Stomach (tissue), 9 donors: Measurements from ENCODE around the gene PRKN. TPM values are rescaled to one million over a fixed set of nuclear protein-coding genes. Genes with fewer than 3 reads are reported as not detected.

Experiments used
- DNase-seq, 2 donors: peaks; one replicate each; pipeline versions ENCODE4 v3.0.0 to v3.0.0-alpha.2; 2013 to 2019
- H3K27ac ChIP-seq, 5 donors: fragments of 200-600 bp in 4 of 5; sonication (generic) in 4 of 5; one replicate each; pipeline ENCODE4 v1.5.1; 2013 to 2019; ENCODE audit warnings: mild to moderate bottlenecking in 1 of 5, moderate library complexity in 1 of 5
- H3K27me3 ChIP-seq, 3 donors: fragments of 200-600 bp; sonication (generic); one replicate each; pipeline ENCODE4 v1.5.1; 2017 to 2019; ENCODE audit warnings: mixed run types in 1 of 3
- H3K36me3 ChIP-seq, 4 donors: fragments of 200-600 bp; sonication (generic); 1 replicate in 3 of 4; 2 replicates in 1 of 4; pipeline ENCODE4 v1.5.1; 2016 to 2019
- H3K4me1 ChIP-seq, 4 donors: fragments of 200-600 bp; sonication (generic); one replicate each; pipeline ENCODE4 v1.5.1; 2016 to 2019
- H3K4me3 ChIP-seq, 4 donors: fragments of 200-600 bp; sonication (generic) in 3 of 4; one replicate each; pipeline ENCODE4 v1.5.1; 2016 to 2019; ENCODE audit warnings: mild to moderate bottlenecking in 1 of 4
- H3K9me3 ChIP-seq, 4 donors: fragments of 200-600 bp; sonication (generic); one replicate each; pipeline ENCODE4 v1.5.1; 2016 to 2019
- CTCF ChIP-seq, 7 experiments: fragments of 450-650 bp in 4 of 7; fragments of 200-600 bp in 3 of 7; sonication (generic) in 3 of 7; IDR thresholded peaks; one replicate each; pipeline ENCODE4 v1.5.1; 2016 to 2019; ENCODE audit warnings: antibody characterized with exemption in 7 of 7, control low read depth in 2 of 7, mild to moderate bottlenecking in 1 of 7
- EP300 ChIP-seq: sonication (generic); formaldehyde crosslinking; IDR thresholded peaks from one replicate; pipeline ENCODE4 v1.6.1; 2017; ENCODE audit warnings: antibody characterized with exemption
- POLR2A ChIP-seq, 4 donors: fragments of 450-650 bp; IDR thresholded peaks; one replicate each; pipeline ENCODE4 v1.6.1; 2016; ENCODE audit warnings: antibody characterized with exemption in 4 of 4, control low read depth in 2 of 4, mild to moderate bottlenecking in 1 of 4, moderate library complexity in 1 of 4
- POLR2AphosphoS5 ChIP-seq, 3 donors: sonication (generic); formaldehyde crosslinking; IDR thresholded peaks; one replicate each; pipeline ENCODE4 v1.6.1; 2016; ENCODE audit warnings: antibody characterized with exemption in 3 of 3
- WGBS, 5 donors: extraction: QIAGEN DNeasy Blood & Tissue Kit in 3 of 5; methylation state at CpG; one replicate each; pipeline versions ENCODE4 v1.1.5 to v1.1.7; 2013 to 2018; 5-methylcytosine and 5-hydroxymethylcytosine counted together
- intact Hi-C: fragments of 100-400 bp; cut with DNase I; formaldehyde crosslinking; loops from one replicate; pipeline ENCODE4 v1.15.1; 2023; ENCODE audit warnings: low total_unique reads
- polyA plus RNA-seq, 3 donors: library from polyadenylated mRNA; stranded (reverse); fragments of 200-250 nt; gene quantifications; one replicate each; pipeline ENCODE4 v1.2.3, GENCODE V29; 2013
- total RNA-seq, 5 donors: library from RNA; depleted of rRNA; stranded (reverse); fragments of >200 nt; gene quantifications; one replicate each; pipeline versions ENCODE4 v1.1.0 to v1.2.3, GENCODE V29; 2014 to 2016
- donor health status: healthy with polysubstance abuse.
- donor health status: Bipolar disorder and iron deficiency.
- donor health status: healthy.

Gene PRKN
- total and polyA plus RNA-seq, 8 donors: 0.68 to 19.8 (median 9.5) TPM

GRCh38 chr6:162026843-162027242 lies 700.7 kb downstream of the PRKN start:
- intact Hi-C loops: no loop called here
- no peak for TF ChIP-seq CTCF (IDR thresholded peaks at IDR 0.05)
- no peak for TF ChIP-seq EP300
- no peak for TF ChIP-seq POLR2A (IDR thresholded peaks at IDR 0.05)
- TF ChIP-seq POLR2AphosphoS5 (IDR thresholded peaks at IDR 0.05): no peak
- H3K9me3 ChIP-seq: no peaks in the 10 kb centered on the region
- no peaks in the 10 kb centered on the region for H3K27me3 ChIP-seq
- H3K36me3 ChIP-seq: no peaks in the 10 kb centered on the region
- no peak overlapping the region for H3K27ac ChIP-seq
- 39 to 48% (median 42%) methylated on average over 4 of the region's 4 CpGs for WGBS, 5 donors
- no peak for DNase-seq
- no peak overlapping the region for H3K4me3 ChIP-seq
- H3K4me1 ChIP-seq: peaks cover 0 to 4% (median 2%) of the 10 kb centered on the region in 4 donors

- H3K27me3 ChIP-seq: no peaks in the 10 kb centered on the region
- TF ChIP-seq POLR2A (IDR thresholded peaks at IDR 0.05) (no peak), CTCF (IDR thresholded peaks at IDR 0.05) (no peak), EP300 (no peak), POLR2AphosphoS5 (IDR thresholded peaks at IDR 0.05) (no peak)
- H3K4me1 ChIP-seq: peaks cover 0 to 4% (median 2%) of the 10 kb centered on the region in 4 donors
- no peaks in the 10 kb centered on the region for H3K9me3 ChIP-seq
- H3K36me3 ChIP-seq: no peaks in the 10 kb centered on the region
- 83 to 87% (median 84%) methylated on average over 8 of the region's 8 CpGs for WGBS, 5 donors
- no peak overlapping the region for H3K27ac ChIP-seq
- DNase-seq: no peak
- intact Hi-C loops: no loop called here
- no peak overlapping the region for H3K4me3 ChIP-seq
Measured at GRCh38 chr6:162026031-162026430, 701.5 kb downstream of the PRKN start.

- TF ChIP-seq CTCF (IDR thresholded peaks at IDR 0.05) (no peak), EP300 (no peak), POLR2A (IDR thresholded peaks at IDR 0.05) (no peak), POLR2AphosphoS5 (IDR thresholded peaks at IDR 0.05) (no peak)
- no peak for DNase-seq
- 31 to 50% (median 43%) methylated on average over 6 of the region's 6 CpGs for WGBS, 5 donors
- Histone ChIP-seq H3K27ac (no peak overlapping the region), H3K4me3 (no peak overlapping the region), H3K27me3 (no peaks in the 10 kb centered on the region), H3K4me1 (peaks cover 0 to 4% (median 0%) of the 10 kb centered on the region in 4 donors), H3K9me3 (no peaks in the 10 kb centered on the region), H3K36me3 (no peaks in the 10 kb centered on the region)
- intact Hi-C loops: no loop called here
Measured at GRCh38 chr6:162019349-162019748, 708.2 kb downstream of the PRKN start.

GRCh38 chr6:162017536-162017935 lies 710.0 kb downstream of the PRKN start:
- Histone ChIP-seq H3K4me1 (no peaks in the 10 kb centered on the region), H3K27ac (no peak overlapping the region), H3K36me3 (no peaks in the 10 kb centered on the region), H3K27me3 (no peaks in the 10 kb centered on the region), H3K9me3 (no peaks in the 10 kb centered on the region), H3K4me3 (no peak overlapping the region)
- DNase-seq: no peak
- intact Hi-C loops: no loop called here
- 65 to 85% (median 80%) methylated on average over 5 of the region's 5 CpGs for WGBS, 5 donors
- no peak for TF ChIP-seq CTCF (IDR thresholded peaks at IDR 0.05)
- TF ChIP-seq POLR2AphosphoS5 (IDR thresholded peaks at IDR 0.05): no peak
- TF ChIP-seq EP300: no peak
- no peak for TF ChIP-seq POLR2A (IDR thresholded peaks at IDR 0.05)
